GM21526 (cell line): ENCODE data around the gene PACS1.
"Not testable (repeated sequence)": the region's sequence is repeated elsewhere in the genome, so short reads cannot be mapped to it uniquely, and the experiment has no call there.

Experiments
- ATAC-seq: cut with Tn5 transposase; IDR thresholded peaks from one replicate; pipeline ENCODE4 v1.9.1; 2021; ENCODE audit warnings: moderate library complexity; ENCODE audit not compliant: unreplicated experiment, low FRiP score

The PACS1 gene

GRCh38 chr11:66266378-66267038 is 196.4 kb downstream of the PACS1 start:
- ATAC-seq = no peak

- ATAC-seq = no peak
Observed at GRCh38 chr11:66267039-66267378, 196.9 kb downstream of the PACS1 start.

- peak; percentile 16 for ATAC-seq
Observed at GRCh38 chr11:66267379-66268243, 197.5 kb downstream of the PACS1 start.

GRCh38 chr11:66268244-66268951 is 198.3 kb downstream of the PACS1 start, which contains the start of gene RAB1B:
RAB1B (plus strand) TSS chr11:66268639; CDS start chr11:66268680, 41 bp downstream.
- peak; percentile 63 for ATAC-seq

- ATAC-seq = no peak
Observed at GRCh38 chr11:66268952-66269905, 199.2 kb downstream of the PACS1 start.

GRCh38 chr11:66271816-66272215 is 201.7 kb downstream of the PACS1 start:
- ATAC-seq = no peak

GRCh38 chr11:66272596-66272995 is 202.5 kb downstream of the PACS1 start:
- no peak for ATAC-seq

- no peak for ATAC-seq
Observed at GRCh38 chr11:66274219-66274618, 204.1 kb downstream of the PACS1 start.

- ATAC-seq = no peak
Observed at GRCh38 chr11:66275396-66275795, 205.3 kb downstream of the PACS1 start.

- no peak for ATAC-seq
Observed at GRCh38 chr11:66275984-66276612, 206.0 kb downstream of the PACS1 start.

GRCh38 chr11:66276619-66277018 is 206.5 kb downstream of the PACS1 start:
- not testable (repeated sequence) for ATAC-seq

GRCh38 chr11:66277064-66277463 is 207.0 kb downstream of the PACS1 start:
- ATAC-seq = not testable (repeated sequence)

GRCh38 chr11:66277471-66278362 is 207.6 kb downstream of the PACS1 start, which contains the start of gene CNIH2:
CNIH2 (plus strand) TSS chr11:66278175; CDS start chr11:66278457, 282 bp downstream.
- no peak for ATAC-seq

- ATAC-seq = no peak
Observed at GRCh38 chr11:66278363-66279091, 208.5 kb downstream of the PACS1 start.

GRCh38 chr11:66279092-66279734 is 209.1 kb downstream of the PACS1 start:
- ATAC-seq = no peak

GRCh38 chr11:66280428-66280827 is 210.4 kb downstream of the PACS1 start:
- no peak for ATAC-seq

GRCh38 chr11:66281001-66281400 is 210.9 kb downstream of the PACS1 start:
- ATAC-seq = no peak
